ENCODE measurements around the gene PIK3C3.
"Not testable (repeated sequence)": the region's sequence is repeated elsewhere in the genome, so short reads cannot be mapped to it uniquely, and the experiment has no call there.

Gene PIK3C3

GRCh38 chr18:42068030-42068429, 113.0 kb downstream of the PIK3C3 start:
- FAIRE-seq (peak; percentile 73), DNase-seq (ENCODE audit: low spot score) (no peak)

- DNase-seq (ENCODE audit: low spot score) (peak; percentile 52), FAIRE-seq (peak; percentile 90)
These were observed 114.0 kb downstream of the PIK3C3 start for GRCh38 chr18:42069036-42069435.

- DNase-seq (ENCODE audit: low spot score) (no peak), FAIRE-seq (no peak)
These were observed 117.4 kb downstream of the PIK3C3 start for GRCh38 chr18:42072407-42072806.

- no peak for FAIRE-seq
- DNase-seq (ENCODE audit: low spot score): no peak
These were observed 119.7 kb downstream of the PIK3C3 start for GRCh38 chr18:42074704-42075103.

GRCh38 chr18:42078711-42079110, 123.7 kb downstream of the PIK3C3 start:
- DNase-seq (ENCODE audit: low spot score): no peak
- no peak for FAIRE-seq

- no peak for FAIRE-seq
These were observed 125.3 kb downstream of the PIK3C3 start for GRCh38 chr18:42080340-42080739.

GRCh38 chr18:42082415-42083234, 127.6 kb downstream of the PIK3C3 start:
- FAIRE-seq (no peak), DNase-seq (ENCODE audit: low spot score) (no peak)

More at GRCh38 chr18:42080340-42080739, 125.3 kb downstream of the PIK3C3 start:
- no peak for DNase-seq (ENCODE audit: low spot score)

- DNase-seq (ENCODE audit: low spot score) (peak; percentile 73), FAIRE-seq (peak; percentile 31)
These were observed 131.3 kb downstream of the PIK3C3 start for GRCh38 chr18:42086288-42086687.

- DNase-seq (ENCODE audit: low spot score): no peak
- FAIRE-seq: no peak
These were observed 132.2 kb downstream of the PIK3C3 start for GRCh38 chr18:42087235-42087634.

- FAIRE-seq: no peak
- DNase-seq (ENCODE audit: low spot score): no peak
These were observed 132.8 kb downstream of the PIK3C3 start for GRCh38 chr18:42087876-42088275.

- FAIRE-seq (no peak), DNase-seq (ENCODE audit: low spot score) (no peak)
These were observed 137.8 kb downstream of the PIK3C3 start for GRCh38 chr18:42092848-42093247.

- no peak for FAIRE-seq
- no peak for DNase-seq (ENCODE audit: low spot score)
These were observed 139.8 kb downstream of the PIK3C3 start for GRCh38 chr18:42094875-42095274.

GRCh38 chr18:42095732-42096377, 140.8 kb downstream of the PIK3C3 start:
- no peak for DNase-seq (ENCODE audit: low spot score)
- FAIRE-seq: no peak

- FAIRE-seq: no peak
- DNase-seq (ENCODE audit: low spot score): no peak
These were observed 145.2 kb downstream of the PIK3C3 start for GRCh38 chr18:42100248-42100647.

GRCh38 chr18:42100911-42101310, 145.9 kb downstream of the PIK3C3 start:
- FAIRE-seq (no peak), DNase-seq (ENCODE audit: low spot score) (no peak)

- DNase-seq (ENCODE audit: low spot score) (no peak), FAIRE-seq (no peak)
These were observed 150.4 kb downstream of the PIK3C3 start for GRCh38 chr18:42105394-42105793.

- DNase-seq (ENCODE audit: low spot score) (no peak), FAIRE-seq (no peak)
These were observed 151.8 kb downstream of the PIK3C3 start for GRCh38 chr18:42106784-42107183.

- FAIRE-seq (no peak), DNase-seq (ENCODE audit: low spot score) (no peak)
These were observed 152.3 kb downstream of the PIK3C3 start for GRCh38 chr18:42107287-42107686.

GRCh38 chr18:42107691-42108450, 152.8 kb downstream of the PIK3C3 start:
- DNase-seq (ENCODE audit: low spot score) (no peak), FAIRE-seq (no peak)

- not testable (repeated sequence) for FAIRE-seq; DNase-seq (ENCODE audit: low spot score)
These were observed 157.1 kb downstream of the PIK3C3 start for GRCh38 chr18:42112147-42112546.

GRCh38 chr18:42112657-42113420, 157.8 kb downstream of the PIK3C3 start:
- no peak for DNase-seq (ENCODE audit: low spot score)
- no peak for FAIRE-seq

Measured in RCC 7860 (cell line).